Fibroblast of pulmonary artery (primary cell): ENCODE measurements around the gene GRIK4.

ENCODE experiments used
- DNase-seq: peaks from one replicate; pipeline ENCODE4 v3.0.0-alpha.2; 2010; ENCODE audit warnings: low read depth
- H3K4me3 ChIP-seq: replicated peaks from 2 replicates; pipeline ENCODE4 v1.5.1; 2011; ENCODE audit warnings: low read depth, mild to moderate bottlenecking, control low read depth, low read length, moderate library complexity
- TF ChIP-seq, protein P1 (sequence below): IDR thresholded peaks from 2 replicates; pipeline ENCODE4 v1.5.1; 2011; ENCODE audit warnings: mild to moderate bottlenecking, control low read depth, low read length, inconsistent platforms; ENCODE audit errors: missing control alignments

The GRIK4 gene

DNA sequence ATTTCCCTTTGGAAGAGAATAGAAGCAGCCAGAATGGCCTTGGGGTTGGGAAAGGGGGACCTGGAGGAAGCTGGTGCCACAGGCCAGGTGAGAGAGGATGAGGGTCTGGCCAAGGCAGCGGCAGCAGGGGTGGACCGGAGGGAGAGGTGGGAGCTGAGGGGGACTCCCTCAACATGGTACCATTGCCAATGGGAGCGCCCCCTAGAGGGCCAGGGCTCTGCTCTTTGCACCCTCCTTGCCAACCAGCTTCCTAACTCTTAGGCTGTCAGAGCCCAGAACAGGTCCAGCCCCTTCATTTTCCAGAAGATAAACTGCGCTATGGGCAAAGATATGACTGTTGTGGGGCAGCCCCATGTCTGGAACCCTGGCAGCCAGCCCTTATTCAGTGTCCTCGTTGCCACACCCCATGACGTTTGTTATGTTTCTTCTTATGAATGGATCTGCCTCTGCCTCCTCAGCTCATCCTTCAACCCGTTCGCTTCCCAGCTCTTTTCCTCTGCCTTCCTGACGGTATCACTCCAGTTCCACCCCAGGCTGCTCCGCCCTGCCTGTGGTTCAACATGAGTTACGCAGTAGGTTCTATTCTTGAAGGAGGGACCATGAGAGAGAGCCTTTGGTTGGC is 185.2 kb downstream of the GRIK4 start:
- DNase-seq, result no peak
- TF ChIP-seq, protein P1, sequence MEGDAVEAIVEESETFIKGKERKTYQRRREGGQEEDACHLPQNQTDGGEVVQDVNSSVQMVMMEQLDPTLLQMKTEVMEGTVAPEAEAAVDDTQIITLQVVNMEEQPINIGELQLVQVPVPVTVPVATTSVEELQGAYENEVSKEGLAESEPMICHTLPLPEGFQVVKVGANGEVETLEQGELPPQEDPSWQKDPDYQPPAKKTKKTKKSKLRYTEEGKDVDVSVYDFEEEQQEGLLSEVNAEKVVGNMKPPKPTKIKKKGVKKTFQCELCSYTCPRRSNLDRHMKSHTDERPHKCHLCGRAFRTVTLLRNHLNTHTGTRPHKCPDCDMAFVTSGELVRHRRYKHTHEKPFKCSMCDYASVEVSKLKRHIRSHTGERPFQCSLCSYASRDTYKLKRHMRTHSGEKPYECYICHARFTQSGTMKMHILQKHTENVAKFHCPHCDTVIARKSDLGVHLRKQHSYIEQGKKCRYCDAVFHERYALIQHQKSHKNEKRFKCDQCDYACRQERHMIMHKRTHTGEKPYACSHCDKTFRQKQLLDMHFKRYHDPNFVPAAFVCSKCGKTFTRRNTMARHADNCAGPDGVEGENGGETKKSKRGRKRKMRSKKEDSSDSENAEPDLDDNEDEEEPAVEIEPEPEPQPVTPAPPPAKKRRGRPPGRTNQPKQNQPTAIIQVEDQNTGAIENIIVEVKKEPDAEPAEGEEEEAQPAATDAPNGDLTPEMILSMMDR, result no peak
- no peak overlapping the region for H3K4me3 ChIP-seq

DNA sequence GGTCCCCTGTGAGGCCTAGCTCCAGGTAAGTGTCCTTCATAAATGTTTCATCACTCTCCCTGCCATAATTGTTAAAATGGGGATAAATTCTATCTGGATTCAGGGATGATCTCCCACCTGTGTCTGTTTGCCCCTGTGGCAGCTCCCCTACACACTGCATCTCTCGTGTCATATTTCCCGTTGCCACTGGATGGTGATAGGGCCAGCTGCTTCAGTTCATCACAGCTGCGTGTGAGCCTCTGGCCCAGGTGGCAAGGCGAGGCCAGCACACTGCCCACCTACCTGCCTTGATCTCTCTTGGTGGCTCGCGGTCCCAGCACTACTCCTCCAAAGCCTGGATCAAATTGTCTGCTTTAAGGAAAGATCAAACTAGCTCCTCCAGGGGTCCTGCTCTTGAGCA is 187.4 kb downstream of the GRIK4 start:
- no peak overlapping the region for H3K4me3 ChIP-seq
- TF ChIP-seq, protein P1, result no peak
- DNase-seq, result no peak

DNA sequence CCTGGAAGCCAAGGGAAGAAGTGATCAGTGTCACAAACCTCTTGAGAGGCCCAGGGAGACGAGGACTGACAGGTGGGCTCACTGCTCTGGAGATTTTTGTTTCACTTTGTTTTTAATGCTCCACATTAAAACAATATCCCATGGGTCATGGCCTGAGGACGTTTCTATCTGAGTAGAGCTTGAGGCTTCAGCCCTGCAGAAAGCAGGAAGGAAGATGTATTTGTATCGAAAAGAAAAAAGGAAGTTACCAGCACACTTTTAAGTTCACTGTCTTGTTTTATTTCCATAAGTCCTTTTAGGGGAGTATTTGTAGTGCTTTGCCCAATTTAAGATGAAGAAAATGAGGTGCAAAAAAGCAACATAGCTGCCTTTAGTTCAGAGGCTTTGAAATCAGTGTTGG is 191.1 kb downstream of the GRIK4 start:
- no peak for DNase-seq
- TF ChIP-seq, protein P1, result no peak
- H3K4me3 ChIP-seq, result no peak overlapping the region

DNA sequence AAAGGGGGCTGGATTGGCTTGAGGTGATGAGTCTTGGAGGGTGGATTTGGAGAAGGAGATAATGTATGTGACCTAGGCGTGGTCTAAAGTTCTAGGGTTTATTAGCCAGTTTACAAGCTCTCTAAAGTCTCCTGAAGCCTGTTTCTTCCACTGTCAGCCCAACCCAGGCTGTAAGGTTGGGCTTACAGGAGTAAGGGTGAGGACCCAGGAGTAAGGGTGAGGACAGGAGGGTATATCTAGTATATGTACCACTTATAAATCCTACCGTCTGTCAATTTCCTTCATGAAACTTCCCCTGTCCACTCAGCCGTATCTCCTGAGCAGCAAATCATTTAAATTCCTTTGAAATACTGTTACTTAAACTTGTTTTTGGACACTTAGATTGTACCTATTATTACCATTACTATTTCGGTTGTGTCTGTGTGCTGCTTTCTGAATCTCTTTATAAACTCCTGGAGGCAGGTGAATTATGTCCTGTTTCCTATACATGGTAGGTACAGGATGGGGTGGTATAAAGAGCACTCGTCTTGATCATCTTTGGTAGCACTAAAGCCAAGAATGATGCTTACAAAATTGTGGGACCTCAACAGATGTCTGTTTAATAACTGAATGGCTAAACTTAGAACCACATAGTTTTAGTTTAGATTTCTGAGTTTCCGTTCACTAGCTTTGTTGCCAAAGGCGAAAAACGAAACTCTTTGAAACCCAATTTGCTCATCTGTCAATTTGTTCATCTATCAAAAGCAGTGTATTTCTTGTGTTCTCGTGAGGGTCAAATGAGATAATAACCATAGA is 192.0 kb downstream of the GRIK4 start:
- no peak overlapping the region for H3K4me3 ChIP-seq
- DNase-seq, result no peak
- TF ChIP-seq, protein P1, result no peak

DNA sequence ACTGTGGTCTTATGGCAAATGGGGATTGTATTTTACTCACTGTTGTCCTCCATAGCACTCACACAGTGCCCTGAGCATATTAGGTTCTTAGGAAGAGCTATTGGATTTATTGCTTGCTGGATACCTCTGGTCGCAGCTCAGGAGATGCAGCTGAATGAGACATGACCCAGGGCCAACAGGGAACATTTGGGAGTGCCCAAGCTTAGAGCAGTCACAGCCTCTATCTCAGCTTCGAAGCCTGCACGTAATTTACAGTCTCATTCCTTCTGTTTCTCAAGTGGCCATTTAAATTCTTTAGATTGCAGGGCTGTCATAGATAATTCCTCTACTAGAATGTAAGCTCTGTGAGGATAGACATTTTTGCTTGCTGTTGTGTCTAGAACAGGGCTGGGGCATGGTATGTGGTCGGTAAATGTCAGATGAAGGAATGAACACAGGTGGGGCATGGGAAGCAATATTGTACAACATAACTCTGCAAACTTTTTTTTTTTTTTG is 192.8 kb downstream of the GRIK4 start:
- H3K4me3 ChIP-seq, result no peak overlapping the region
- TF ChIP-seq, protein P1, result no peak
- no peak for DNase-seq

DNA sequence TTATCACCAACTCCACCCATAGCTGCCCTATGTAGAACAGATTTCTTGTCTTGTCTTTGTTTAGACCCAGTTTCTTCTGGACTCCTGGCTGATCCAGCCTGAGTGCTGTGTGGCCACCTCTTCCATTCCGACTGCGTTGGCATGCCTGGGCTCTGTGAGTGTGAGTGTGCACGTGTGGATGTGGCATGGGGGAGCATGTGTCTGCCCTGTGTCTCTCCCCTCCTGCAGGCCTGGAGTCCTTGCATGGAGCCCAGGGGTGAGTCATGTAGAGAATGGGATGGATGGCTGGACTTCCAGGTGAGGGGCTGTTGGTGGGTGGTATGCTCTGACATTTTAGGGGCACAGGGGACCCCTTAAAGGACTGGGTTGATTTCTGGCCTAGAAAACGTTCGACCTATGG is 194.7 kb downstream of the GRIK4 start:
- H3K4me3 ChIP-seq, result no peak overlapping the region
- TF ChIP-seq, protein P1, result no peak
- DNase-seq, result no peak

DNA sequence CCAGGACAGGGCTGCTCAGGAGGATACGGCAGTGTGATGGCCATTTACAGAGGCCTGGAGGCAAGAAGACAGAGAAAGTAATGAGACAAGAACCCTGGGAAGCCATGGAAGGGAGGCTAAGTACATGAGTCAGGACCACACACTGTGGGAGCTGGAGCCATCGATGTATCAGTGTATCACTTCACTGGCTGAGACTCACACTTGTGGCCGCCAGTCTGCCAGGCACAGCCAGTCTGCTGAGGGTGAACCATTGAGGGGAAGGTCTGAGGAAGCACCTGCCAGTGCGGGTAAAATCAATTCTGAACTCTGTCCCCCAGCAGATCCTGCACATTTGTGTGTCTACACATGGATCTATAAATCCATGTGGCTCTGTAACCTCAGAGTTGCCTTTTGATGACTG is 195.6 kb downstream of the GRIK4 start:
- TF ChIP-seq, protein P1, result no peak
- DNase-seq, result no peak
- no peak overlapping the region for H3K4me3 ChIP-seq
